Trophoblast cell (in vitro differentiated cells and primary cell): ENCODE data around the gene GJB4.

Source experiments
- DNase-seq, 2 donors: peaks; one replicate each; pipeline ENCODE4 v3.0.0-alpha.2; 2016
- H2AFZ ChIP-seq: 2 replicates; pipeline ENCODE4 v1.6.1; 2013; ENCODE audit warnings: low read length, moderate library complexity, mild to moderate bottlenecking; ENCODE audit not compliant: insufficient read depth, poor library complexity
- H2AK5ac ChIP-seq: 2 replicates; pipeline ENCODE4 v1.6.1; 2013; ENCODE audit warnings: mild to moderate bottlenecking, low read length
- H2BK120ac ChIP-seq: 2 replicates; pipeline ENCODE4 v1.6.1; 2013; ENCODE audit warnings: low read length, mild to moderate bottlenecking, moderate library complexity; ENCODE audit not compliant: insufficient read depth, poor library complexity
- H2BK12ac ChIP-seq: 2 replicates; pipeline ENCODE4 v1.6.1; 2013; ENCODE audit warnings: mild to moderate bottlenecking, low read length, moderate library complexity
- H2BK5ac ChIP-seq: 2 replicates; pipeline ENCODE4 v1.6.1; 2013; ENCODE audit warnings: low read length, low read depth, moderate library complexity, mild to moderate bottlenecking; ENCODE audit not compliant: poor library complexity
- H3K14ac ChIP-seq: 2 replicates; pipeline ENCODE4 v1.6.1; 2013; ENCODE audit warnings: mild to moderate bottlenecking, low read length
- H3K18ac ChIP-seq: 2 replicates; pipeline ENCODE4 v1.6.1; 2013; ENCODE audit warnings: mild to moderate bottlenecking, low read length
- H3K23ac ChIP-seq: 2 replicates; pipeline ENCODE4 v1.6.1; 2013; ENCODE audit warnings: low read length
- H3K27ac ChIP-seq: 2 replicates; pipeline ENCODE4 v1.5.1; 2013; ENCODE audit warnings: low read depth, mild to moderate bottlenecking, inconsistent platforms, low read length, moderate library complexity
- H3K27me3 ChIP-seq: 2 replicates; pipeline ENCODE4 v1.6.1; 2013; ENCODE audit warnings: inconsistent platforms, mild to moderate bottlenecking, low read length, moderate library complexity; ENCODE audit not compliant: insufficient read depth
- H3K36me3 ChIP-seq, 2 experiments: 1 replicate in 1 of 2; 2 replicates in 1 of 2; pipeline ENCODE4 v1.6.1; 2013; ENCODE audit warnings: low read length in 2 of 2, mild to moderate bottlenecking in 2 of 2, moderate library complexity in 1 of 2; ENCODE audit not compliant: insufficient read depth in 2 of 2, control insufficient read depth in 1 of 2
- H3K4ac ChIP-seq: 2 replicates; pipeline ENCODE4 v1.6.1; 2013; ENCODE audit warnings: low read depth, mild to moderate bottlenecking, low read length, moderate library complexity
- H3K4me1 ChIP-seq, 2 experiments: 1 replicate in 1 of 2; 2 replicates in 1 of 2; pipeline ENCODE4 v1.6.1; 2013; ENCODE audit warnings: low read length in 2 of 2, mild to moderate bottlenecking in 2 of 2, moderate library complexity in 1 of 2; ENCODE audit not compliant: insufficient read depth in 2 of 2, control insufficient read depth in 1 of 2
- H3K4me2 ChIP-seq: 2 replicates; pipeline ENCODE4 v1.6.1; 2013; ENCODE audit warnings: inconsistent platforms, mild to moderate bottlenecking, low read length, moderate library complexity
- H3K4me3 ChIP-seq: 2 replicates; pipeline ENCODE4 v1.5.1; 2013; ENCODE audit warnings: mild to moderate bottlenecking, low read depth, low read length, inconsistent platforms
- H3K79me1 ChIP-seq: one replicate; pipeline ENCODE4 v1.6.1; 2013; ENCODE audit warnings: low read length
- H3K79me2 ChIP-seq: 2 replicates; pipeline ENCODE4 v1.6.1; 2013; ENCODE audit warnings: low read length, mild to moderate bottlenecking; ENCODE audit not compliant: control insufficient read depth, insufficient read depth, poor library complexity
- H3K9ac ChIP-seq: 2 replicates; pipeline ENCODE4 v1.6.1; 2013; ENCODE audit warnings: mild to moderate bottlenecking, low read length
- H3K9me3 ChIP-seq: 2 replicates; pipeline ENCODE4 v1.6.1; 2013; ENCODE audit warnings: low read depth, mild to moderate bottlenecking, control low read depth, inconsistent platforms, low read length; ENCODE audit not compliant: insufficient read depth
- H4K12ac ChIP-seq: 2 replicates; pipeline ENCODE4 v1.6.1; 2013; ENCODE audit warnings: low read depth, mild to moderate bottlenecking, low read length, moderate library complexity
- H4K8ac ChIP-seq: 2 replicates; pipeline ENCODE4 v1.6.1; 2013; ENCODE audit warnings: low read depth, mild to moderate bottlenecking, low read length, moderate library complexity
- H4K91ac ChIP-seq: one replicate; pipeline ENCODE4 v1.6.1; 2013; ENCODE audit warnings: low read depth, mild to moderate bottlenecking, low read length, moderate library complexity
- WGBS: extraction: QIAGEN DNeasy Blood & Tissue Kit; methylation state at CpG from one replicate; pipeline ENCODE4 v1.1.7; 2013; ENCODE audit warnings: missing lambda C conversion rate; ENCODE audit not compliant: insufficient read length, insufficient coverage; ENCODE audit errors: extremely low coverage; 5-methylcytosine and 5-hydroxymethylcytosine counted together

The GJB4 gene

DNA sequence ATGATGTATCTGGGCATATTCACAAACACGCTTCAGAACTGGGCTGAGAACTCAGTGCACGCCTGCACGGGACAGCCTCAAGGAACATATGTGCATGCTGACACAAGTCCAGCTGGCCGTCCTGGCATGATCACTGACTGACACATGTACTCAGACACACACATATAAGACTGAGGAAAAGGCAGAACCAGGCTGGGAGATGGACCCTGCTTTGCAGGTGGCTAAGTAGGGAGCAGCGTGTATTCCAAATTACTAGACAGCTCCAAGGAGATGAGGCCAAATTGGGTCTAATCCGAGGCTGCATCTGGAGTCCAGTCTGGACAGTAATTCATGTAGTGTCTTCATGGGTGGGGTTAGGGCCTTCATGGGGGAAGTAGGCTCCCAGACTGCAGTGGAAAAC lies 46.1 kb upstream of the GJB4 start:
- Histone ChIP-seq H3K23ac (no peak overlapping the region), H3K14ac (no peak overlapping the region), H3K9ac (peak overlapping the region; percentile 18), H3K4me1 (no peaks in the 10 kb centered on the region), H3K27ac (no peak overlapping the region), H3K4me2 (no peak overlapping the region), H2BK12ac (no peak overlapping the region), H3K79me1 (no peaks in the 10 kb centered on the region), H3K4ac (no peak overlapping the region), H3K27me3 (no peaks in the 10 kb centered on the region), H2BK120ac (no peak overlapping the region), H3K18ac (no peak overlapping the region), H4K12ac (no peak overlapping the region), H4K8ac (no peak overlapping the region), H3K79me2 (no peaks in the 10 kb centered on the region), H3K4me3 (no peak overlapping the region), H3K9me3 (peaks cover 2% of the 10 kb centered on the region), H3K36me3 (no peaks in the 10 kb centered on the region), H2AK5ac (no peak overlapping the region), H2AFZ (no peak overlapping the region), H2BK5ac (no peak overlapping the region), H4K91ac (no peak overlapping the region)
- WGBS = no CpG with 5 or more reads among the region's 6 CpGs
- no peak for DNase-seq

DNA sequence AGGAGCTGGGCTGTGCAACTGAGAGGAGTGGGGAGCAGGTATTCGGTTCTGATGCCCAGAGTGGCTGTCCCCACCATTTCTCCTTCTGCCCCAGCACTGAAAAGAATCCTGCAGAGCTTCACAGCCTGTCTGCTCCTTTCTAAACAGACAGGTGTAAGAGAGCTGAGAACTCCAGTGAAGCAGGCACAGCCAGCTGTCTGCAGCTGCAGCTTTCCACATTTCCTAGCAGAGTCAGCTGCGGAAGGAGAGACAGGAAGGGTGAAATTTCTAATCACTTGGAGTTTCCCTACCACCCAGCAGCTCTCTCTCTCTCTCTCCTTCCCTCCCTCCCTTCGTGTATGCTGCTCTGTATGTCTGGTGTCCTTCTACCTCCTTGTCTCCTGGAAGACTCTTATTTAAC lies 45.2 kb upstream of the GJB4 start:
- H2BK12ac ChIP-seq = no peak overlapping the region
- H2AFZ ChIP-seq = no peak overlapping the region
- no peak overlapping the region for H3K18ac ChIP-seq
- H3K4me3 ChIP-seq = no peak overlapping the region
- H4K12ac ChIP-seq = no peak overlapping the region
- no peaks in the 10 kb centered on the region for H3K4me1 ChIP-seq
- no peak overlapping the region for H2AK5ac ChIP-seq
- H3K14ac ChIP-seq = no peak overlapping the region
- H3K4me2 ChIP-seq = no peak overlapping the region
- H3K9ac ChIP-seq = no peak overlapping the region
- H3K9me3 ChIP-seq = peaks cover 2% of the 10 kb centered on the region
- no peak overlapping the region for H3K4ac ChIP-seq
- H3K79me1 ChIP-seq = no peaks in the 10 kb centered on the region
- H4K91ac ChIP-seq = no peak overlapping the region
- H4K8ac ChIP-seq = no peak overlapping the region
- no CpG with 5 or more reads among the region's 3 CpGs for WGBS
- H3K23ac ChIP-seq = no peak overlapping the region
- H2BK5ac ChIP-seq = no peak overlapping the region
- DNase-seq = no peak
- no peaks in the 10 kb centered on the region for H3K79me2 ChIP-seq
- H3K27me3 ChIP-seq = no peaks in the 10 kb centered on the region
- H3K27ac ChIP-seq = no peak overlapping the region
- no peak overlapping the region for H2BK120ac ChIP-seq
- no peaks in the 10 kb centered on the region for H3K36me3 ChIP-seq

DNA sequence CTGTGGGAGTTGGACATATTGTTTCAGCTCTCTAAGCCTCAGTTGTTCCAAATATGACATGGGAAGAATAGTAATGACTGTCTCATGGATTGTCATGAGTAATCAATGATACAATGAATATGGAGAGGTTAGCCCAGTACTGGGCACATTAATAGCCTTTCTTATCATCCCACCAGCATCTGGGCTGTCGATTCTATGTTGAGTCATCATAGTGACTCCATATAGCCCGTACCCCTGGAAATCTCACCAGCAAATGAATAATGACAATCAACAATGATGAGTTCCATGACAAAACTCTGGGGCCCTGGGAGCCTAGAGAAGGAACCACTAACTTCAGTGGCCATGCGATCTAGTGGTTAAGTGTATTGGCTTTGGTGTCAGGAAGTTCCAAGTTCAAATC lies 44.4 kb upstream of the GJB4 start:
- Histone ChIP-seq H2BK12ac (no peak overlapping the region), H3K4ac (no peak overlapping the region), H2BK5ac (no peak overlapping the region), H4K91ac (no peak overlapping the region), H3K4me2 (no peak overlapping the region), H4K12ac (no peak overlapping the region), H2AK5ac (no peak overlapping the region), H4K8ac (no peak overlapping the region), H3K27me3 (no peaks in the 10 kb centered on the region), H3K18ac (no peak overlapping the region), H3K9me3 (peaks cover 2% of the 10 kb centered on the region), H3K79me2 (no peaks in the 10 kb centered on the region), H3K27ac (no peak overlapping the region), H2AFZ (no peak overlapping the region), H3K79me1 (no peaks in the 10 kb centered on the region), H2BK120ac (no peak overlapping the region), H3K4me1 (no peaks in the 10 kb centered on the region), H3K4me3 (no peak overlapping the region), H3K23ac (no peak overlapping the region), H3K36me3 (no peaks in the 10 kb centered on the region), H3K14ac (no peak overlapping the region), H3K9ac (no peak overlapping the region)
- DNase-seq = no peak
- no CpG with 5 or more reads among the region's 3 CpGs for WGBS

DNA sequence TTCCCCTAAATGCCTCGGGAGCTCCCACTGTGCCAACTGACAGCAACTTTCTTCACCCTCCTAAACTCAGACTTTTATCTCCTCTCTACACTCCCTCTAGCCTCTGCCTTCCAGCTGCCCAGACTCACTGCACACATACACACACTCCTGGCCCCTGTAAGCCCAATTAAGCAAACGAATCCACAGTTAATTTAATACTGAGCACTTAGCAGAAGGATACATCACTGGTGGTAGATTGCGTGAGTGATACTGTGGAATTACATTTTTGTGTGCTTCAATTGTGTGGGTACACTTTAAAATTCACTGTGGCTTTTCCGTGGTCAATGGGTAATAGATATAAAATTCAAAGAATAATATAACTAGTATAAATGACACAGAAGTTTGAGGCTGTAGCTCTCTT lies 38.3 kb upstream of the GJB4 start:
- no peak overlapping the region for H3K23ac ChIP-seq
- H3K79me1 ChIP-seq = no peaks in the 10 kb centered on the region
- no peak overlapping the region for H4K12ac ChIP-seq
- no peak overlapping the region for H3K14ac ChIP-seq
- H3K4ac ChIP-seq = no peak overlapping the region
- H3K79me2 ChIP-seq = no peaks in the 10 kb centered on the region
- no peak overlapping the region for H4K8ac ChIP-seq
- H4K91ac ChIP-seq = no peak overlapping the region
- no peak for DNase-seq
- no CpG with 5 or more reads among the region's 4 CpGs for WGBS
- no peak overlapping the region for H3K4me3 ChIP-seq
- H2AK5ac ChIP-seq = no peak overlapping the region
- H3K9ac ChIP-seq = no peak overlapping the region
- no peak overlapping the region for H2AFZ ChIP-seq
- no peak overlapping the region for H3K27ac ChIP-seq
- no peaks in the 10 kb centered on the region for H3K36me3 ChIP-seq
- no peak overlapping the region for H3K18ac ChIP-seq
- H3K27me3 ChIP-seq = no peaks in the 10 kb centered on the region
- H2BK12ac ChIP-seq = no peak overlapping the region
- no peaks in the 10 kb centered on the region for H3K4me1 ChIP-seq
- H3K9me3 ChIP-seq = no peaks in the 10 kb centered on the region
- H3K4me2 ChIP-seq = no peak overlapping the region
- no peak overlapping the region for H2BK5ac ChIP-seq
- H2BK120ac ChIP-seq = no peak overlapping the region
